ENCODE measurements around the gene KRTAP10-10. TPM values are rescaled to one million over a fixed set of nuclear protein-coding genes. Genes with fewer than 3 reads are reported as not detected.

Gene KRTAP10-10
- polyA plus RNA-seq, 1 donor (not counting 4 experiments of a cell fraction or from before 2014, with no cell fraction given) = not detected

DNA sequence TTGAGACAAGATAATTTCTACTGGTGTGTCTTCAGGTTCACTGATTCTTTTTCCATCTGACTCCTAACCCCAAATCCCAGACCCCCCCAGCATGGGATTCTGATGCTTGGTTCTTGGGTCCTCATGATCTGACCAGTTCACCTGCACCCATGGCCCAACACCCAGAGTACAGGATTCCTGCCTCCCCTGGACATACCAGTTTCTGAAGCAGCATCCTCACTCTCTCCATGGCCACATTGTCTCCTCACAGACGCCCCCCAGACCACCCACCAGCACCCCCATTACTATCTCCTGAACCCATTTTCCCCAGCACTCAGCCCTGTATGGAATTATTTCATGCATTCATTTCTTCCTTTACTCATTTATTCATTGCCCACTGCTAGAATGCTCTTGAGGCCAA lies 19.7 kb downstream of the KRTAP10-10 start:
- TF ChIP-seq, protein P1, sequence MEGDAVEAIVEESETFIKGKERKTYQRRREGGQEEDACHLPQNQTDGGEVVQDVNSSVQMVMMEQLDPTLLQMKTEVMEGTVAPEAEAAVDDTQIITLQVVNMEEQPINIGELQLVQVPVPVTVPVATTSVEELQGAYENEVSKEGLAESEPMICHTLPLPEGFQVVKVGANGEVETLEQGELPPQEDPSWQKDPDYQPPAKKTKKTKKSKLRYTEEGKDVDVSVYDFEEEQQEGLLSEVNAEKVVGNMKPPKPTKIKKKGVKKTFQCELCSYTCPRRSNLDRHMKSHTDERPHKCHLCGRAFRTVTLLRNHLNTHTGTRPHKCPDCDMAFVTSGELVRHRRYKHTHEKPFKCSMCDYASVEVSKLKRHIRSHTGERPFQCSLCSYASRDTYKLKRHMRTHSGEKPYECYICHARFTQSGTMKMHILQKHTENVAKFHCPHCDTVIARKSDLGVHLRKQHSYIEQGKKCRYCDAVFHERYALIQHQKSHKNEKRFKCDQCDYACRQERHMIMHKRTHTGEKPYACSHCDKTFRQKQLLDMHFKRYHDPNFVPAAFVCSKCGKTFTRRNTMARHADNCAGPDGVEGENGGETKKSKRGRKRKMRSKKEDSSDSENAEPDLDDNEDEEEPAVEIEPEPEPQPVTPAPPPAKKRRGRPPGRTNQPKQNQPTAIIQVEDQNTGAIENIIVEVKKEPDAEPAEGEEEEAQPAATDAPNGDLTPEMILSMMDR (optimal IDR thresholded peaks at IDR 0.05 in 1 of 3, IDR thresholded peaks at IDR 0.05 in 1 of 3, conservative IDR thresholded peaks at IDR 0.05 in 1 of 3; ENCODE audit: extremely low read depth in 1 of 3, insufficient read depth in 2 of 3, low read length in 3 of 3) = no peak
- TF ChIP-seq EZH2 (IDR thresholded peaks at IDR 0.05; ENCODE audit: low read length) = no peak
- no peak for FAIRE-seq
- H3K79me2 ChIP-seq (ENCODE audit: control insufficient read depth, insufficient read depth, low read length) = no peaks in the 10 kb centered on the region
- no peak overlapping the region for H3K4me2 ChIP-seq (ENCODE audit: control insufficient read depth, extremely low read depth, insufficient read depth, low read depth, low read length)
- H2AFZ ChIP-seq (ENCODE audit: control insufficient read depth, low read length) = no peak overlapping the region
- H3K27ac ChIP-seq (ENCODE audit: control insufficient read depth, insufficient read depth, low read length) = no peak overlapping the region
- H3K4me3 ChIP-seq (ENCODE audit: control insufficient read depth in 2 of 3, extremely low read depth in 1 of 3, insufficient read depth in 2 of 3, low read depth in 1 of 3, low read length in 3 of 3) = no peak overlapping the region
- H3K9me1 ChIP-seq (ENCODE audit: control insufficient read depth, extremely low read depth, insufficient read depth, low read length) = no peaks in the 10 kb centered on the region
- no peak for DNase-seq (ENCODE audit: low read depth, low spot score)
- H3K36me3 ChIP-seq (ENCODE audit: control insufficient read depth in 2 of 2, extremely low read depth in 1 of 2, insufficient read depth in 2 of 2, low read length in 2 of 2) = no peaks in the 10 kb centered on the region
- H3K9me3 ChIP-seq (ENCODE audit: control insufficient read depth, low read depth, low read length) = no peaks in the 10 kb centered on the region
- dilution Hi-C loops (cut with MboI; ENCODE audit: extremely low pct_ligation_motif_present, low sequenced_read_pairs) = no loop called here
- H3K4me1 ChIP-seq (ENCODE audit: control insufficient read depth, extremely low read depth, insufficient read depth, low read length) = no peaks in the 10 kb centered on the region
- H4K20me1 ChIP-seq (ENCODE audit: control insufficient read depth, extremely low read depth, insufficient read depth, low read length) = no peaks in the 10 kb centered on the region
- no peaks in the 10 kb centered on the region for H3K27me3 ChIP-seq (ENCODE audit: control insufficient read depth, extremely low read depth, insufficient read depth, low read length)
- H3K9ac ChIP-seq (ENCODE audit: control insufficient read depth, extremely low read depth, insufficient read depth, low read length) = no peak overlapping the region

DNA sequence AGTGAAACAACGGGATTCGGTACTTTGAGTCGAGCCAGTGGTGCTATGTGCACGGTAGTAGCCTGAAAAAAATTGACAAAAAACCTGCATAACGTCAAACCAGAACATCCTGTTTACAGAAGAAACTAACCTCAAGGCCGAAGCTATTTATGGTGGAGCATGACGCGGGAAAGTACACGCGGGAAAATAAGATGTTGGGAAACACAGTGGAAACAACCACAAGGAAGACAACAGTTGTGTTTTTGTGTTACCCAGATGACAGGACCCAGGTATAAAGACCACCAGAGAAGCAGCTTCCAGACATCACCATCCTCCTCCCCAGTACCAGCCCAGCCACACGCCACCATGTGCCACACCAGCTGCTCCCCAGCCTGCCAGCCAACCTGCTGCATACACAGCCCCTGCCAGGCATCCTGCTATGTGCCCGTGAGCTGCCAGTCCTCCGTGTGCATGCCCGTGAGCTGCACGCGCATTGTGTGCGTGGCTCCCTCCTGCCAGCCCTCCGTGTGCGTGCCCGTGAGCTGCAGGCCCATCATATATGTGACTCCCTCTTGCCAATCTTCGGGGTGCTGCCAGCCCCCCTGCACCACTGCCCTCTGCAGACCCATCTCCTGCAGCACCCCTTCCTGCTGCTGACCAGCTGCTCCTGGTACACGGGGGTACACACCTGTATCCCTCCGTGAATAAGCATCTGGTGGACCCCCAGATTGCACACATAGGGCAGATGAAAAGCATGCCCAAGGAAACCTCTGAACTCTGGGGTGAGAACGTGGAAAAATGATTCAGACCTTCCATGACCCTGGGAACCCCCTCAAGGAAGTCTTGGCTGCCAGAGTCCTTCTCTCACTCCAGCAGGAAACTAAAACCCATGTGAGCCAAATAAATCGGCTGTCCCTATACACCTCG lies 20.7 kb downstream of the KRTAP10-10 start, which contains the start of gene KRTAP12-3:
KRTAP12-3 (plus strand) TSS at position 298 of the 906 bp plus-strand sequence; CDS start at position 346, 48 bp downstream.
- H3K27me3 ChIP-seq (ENCODE audit: control insufficient read depth, extremely low read depth, insufficient read depth, low read length) = no peaks in the 10 kb centered on the region
- H3K9ac ChIP-seq (ENCODE audit: control insufficient read depth, extremely low read depth, insufficient read depth, low read length) = no peak within 1 kb of the TSS
- H3K9me1 ChIP-seq (ENCODE audit: control insufficient read depth, extremely low read depth, insufficient read depth, low read length) = no peaks in the 10 kb centered on the region
- no peaks in the 10 kb centered on the region for H4K20me1 ChIP-seq (ENCODE audit: control insufficient read depth, extremely low read depth, insufficient read depth, low read length)
- dilution Hi-C loops (cut with MboI; ENCODE audit: extremely low pct_ligation_motif_present, low sequenced_read_pairs) = no loop called here
- no peak for TF ChIP-seq EZH2 (IDR thresholded peaks at IDR 0.05; ENCODE audit: low read length)
- TF ChIP-seq, protein P1 (optimal IDR thresholded peaks at IDR 0.05 in 1 of 3, IDR thresholded peaks at IDR 0.05 in 1 of 3, conservative IDR thresholded peaks at IDR 0.05 in 1 of 3; ENCODE audit: extremely low read depth in 1 of 3, insufficient read depth in 2 of 3, low read length in 3 of 3) = no peak
- H3K4me2 ChIP-seq (ENCODE audit: control insufficient read depth, extremely low read depth, insufficient read depth, low read depth, low read length) = no peak within 1 kb of the TSS
- no peaks in the 10 kb centered on the region for H3K9me3 ChIP-seq (ENCODE audit: control insufficient read depth, low read depth, low read length)
- no peak within 1 kb of the TSS for H3K4me3 ChIP-seq (ENCODE audit: control insufficient read depth in 2 of 3, extremely low read depth in 1 of 3, insufficient read depth in 2 of 3, low read depth in 1 of 3, low read length in 3 of 3)
- no peak for DNase-seq (ENCODE audit: low read depth, low spot score)
- no peaks in the 10 kb centered on the region for H3K4me1 ChIP-seq (ENCODE audit: control insufficient read depth, extremely low read depth, insufficient read depth, low read length)
- FAIRE-seq = no peak
- H2AFZ ChIP-seq (ENCODE audit: control insufficient read depth, low read length) = no peak within 1 kb of the TSS
- H3K27ac ChIP-seq (ENCODE audit: control insufficient read depth, insufficient read depth, low read length) = no peak within 1 kb of the TSS
- no peaks in the 10 kb centered on the region for H3K36me3 ChIP-seq (ENCODE audit: control insufficient read depth in 2 of 2, extremely low read depth in 1 of 2, insufficient read depth in 2 of 2, low read length in 2 of 2)
- H3K79me2 ChIP-seq (ENCODE audit: control insufficient read depth, insufficient read depth, low read length) = no peaks in the 10 kb centered on the region

All from keratinocyte (primary cell).